ENCODE results near the gene SUMO4. TPM values are rescaled to one million over a fixed set of nuclear protein-coding genes. Genes with fewer than 3 reads are reported as not detected.

SUMO4 gene
- total and polyA plus RNA-seq, 4 donors: 0.65 to 5.8 (median 3.4) TPM

GRCh38 chr6:149405823-149406765 lies 6.0 kb downstream of the SUMO4 start:
- H3K36me3 ChIP-seq (ENCODE audit: control insufficient read depth, insufficient read depth, low read length): peaks cover 11% of the 10 kb centered on the region
- no peaks in the 10 kb centered on the region for H3K9me3 ChIP-seq (ENCODE audit: control insufficient read depth, insufficient read depth, low read length)
- WGBS (ENCODE audit: insufficient coverage): no CpG with 5 or more reads among the region's 5 CpGs
- DNase-seq (ENCODE audit: low read depth in 4 of 6, low spot score in 6 of 6): no peak
- no peak overlapping the region for H3K27ac ChIP-seq (ENCODE audit: low read depth, low read length)
- no peaks in the 10 kb centered on the region for H3K27me3 ChIP-seq (ENCODE audit: control insufficient read depth, insufficient read depth, low read length)
- no peaks in the 10 kb centered on the region for H3K4me1 ChIP-seq (ENCODE audit: control insufficient read depth, insufficient read depth, low read length)
- no peak overlapping the region for H3K4me3 ChIP-seq (ENCODE audit: low read depth, low read length)

DNA sequence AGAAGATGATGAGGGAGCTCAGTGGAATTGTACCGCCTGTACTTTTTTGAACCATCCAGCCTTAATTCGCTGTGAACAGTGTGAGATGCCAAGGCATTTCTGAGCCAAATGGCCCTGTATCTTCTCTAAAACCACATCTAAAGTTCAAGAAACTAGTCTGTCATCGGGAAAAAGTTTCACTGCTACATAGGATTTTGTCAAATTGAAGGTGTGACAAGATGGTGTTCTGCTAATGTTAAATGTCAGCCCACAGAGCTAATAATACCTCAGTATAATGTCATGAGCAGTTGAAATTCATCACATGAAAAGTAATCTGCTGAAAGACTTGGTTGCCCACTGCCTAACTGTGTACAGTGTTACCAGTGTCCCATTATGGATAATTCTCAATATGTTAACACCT lies 9.6 kb downstream of the SUMO4 start:
- Histone ChIP-seq H3K27me3 (ENCODE audit: control insufficient read depth, insufficient read depth, low read length) (no peaks in the 10 kb centered on the region), H3K9me3 (ENCODE audit: control insufficient read depth, insufficient read depth, low read length) (no peaks in the 10 kb centered on the region), H3K27ac (ENCODE audit: low read depth, low read length) (no peak overlapping the region), H3K4me1 (ENCODE audit: control insufficient read depth, insufficient read depth, low read length) (no peaks in the 10 kb centered on the region), H3K4me3 (ENCODE audit: low read depth, low read length) (no peak overlapping the region), H3K36me3 (ENCODE audit: control insufficient read depth, insufficient read depth, low read length) (peaks cover 5% of the 10 kb centered on the region)
- no CpG with 5 or more reads among the region's 3 CpGs for WGBS (ENCODE audit: insufficient coverage)
- DNase-seq (ENCODE audit: low read depth in 4 of 6, low spot score in 6 of 6): no peak

- peaks cover 5% of the 10 kb centered on the region for H3K36me3 ChIP-seq (ENCODE audit: control insufficient read depth, insufficient read depth, low read length)
- no peaks in the 10 kb centered on the region for H3K27me3 ChIP-seq (ENCODE audit: control insufficient read depth, insufficient read depth, low read length)
- no peak overlapping the region for H3K27ac ChIP-seq (ENCODE audit: low read depth, low read length)
- no peak for DNase-seq (ENCODE audit: low read depth in 4 of 6, low spot score in 6 of 6)
- no peak overlapping the region for H3K4me3 ChIP-seq (ENCODE audit: low read depth, low read length)
- H3K9me3 ChIP-seq (ENCODE audit: control insufficient read depth, insufficient read depth, low read length): no peaks in the 10 kb centered on the region
- H3K4me1 ChIP-seq (ENCODE audit: control insufficient read depth, insufficient read depth, low read length): no peaks in the 10 kb centered on the region
Observed at GRCh38 chr6:149410557-149410956, 10.5 kb downstream of the SUMO4 start.

- H3K4me1 ChIP-seq (ENCODE audit: control insufficient read depth, insufficient read depth, low read length): no peaks in the 10 kb centered on the region
- no peaks in the 10 kb centered on the region for H3K27me3 ChIP-seq (ENCODE audit: control insufficient read depth, insufficient read depth, low read length)
- WGBS (ENCODE audit: insufficient coverage): 73% methylated on average over 3 of the region's 4 CpGs
- no peak for DNase-seq (ENCODE audit: low read depth in 4 of 6, low spot score in 6 of 6)
- peaks cover 3% of the 10 kb centered on the region for H3K9me3 ChIP-seq (ENCODE audit: control insufficient read depth, insufficient read depth, low read length)
- no peak overlapping the region for H3K27ac ChIP-seq (ENCODE audit: low read depth, low read length)
- H3K4me3 ChIP-seq (ENCODE audit: low read depth, low read length): no peak overlapping the region
- no peaks in the 10 kb centered on the region for H3K36me3 ChIP-seq (ENCODE audit: control insufficient read depth, insufficient read depth, low read length)
Observed at GRCh38 chr6:149414009-149414408, 13.9 kb downstream of the SUMO4 start.

- Histone ChIP-seq H3K27ac (ENCODE audit: low read depth, low read length) (no peak overlapping the region), H3K27me3 (ENCODE audit: control insufficient read depth, insufficient read depth, low read length) (no peaks in the 10 kb centered on the region), H3K4me3 (ENCODE audit: low read depth, low read length) (no peak overlapping the region), H3K4me1 (ENCODE audit: control insufficient read depth, insufficient read depth, low read length) (no peaks in the 10 kb centered on the region), H3K36me3 (ENCODE audit: control insufficient read depth, insufficient read depth, low read length) (no peaks in the 10 kb centered on the region), H3K9me3 (ENCODE audit: control insufficient read depth, insufficient read depth, low read length) (peaks cover 3% of the 10 kb centered on the region)
- DNase-seq (ENCODE audit: low read depth in 4 of 6, low spot score in 6 of 6): no peak
- WGBS (ENCODE audit: insufficient coverage): 86% methylated on average over 2 of the region's 4 CpGs
Observed at GRCh38 chr6:149414821-149415220, 14.8 kb downstream of the SUMO4 start.

DNA sequence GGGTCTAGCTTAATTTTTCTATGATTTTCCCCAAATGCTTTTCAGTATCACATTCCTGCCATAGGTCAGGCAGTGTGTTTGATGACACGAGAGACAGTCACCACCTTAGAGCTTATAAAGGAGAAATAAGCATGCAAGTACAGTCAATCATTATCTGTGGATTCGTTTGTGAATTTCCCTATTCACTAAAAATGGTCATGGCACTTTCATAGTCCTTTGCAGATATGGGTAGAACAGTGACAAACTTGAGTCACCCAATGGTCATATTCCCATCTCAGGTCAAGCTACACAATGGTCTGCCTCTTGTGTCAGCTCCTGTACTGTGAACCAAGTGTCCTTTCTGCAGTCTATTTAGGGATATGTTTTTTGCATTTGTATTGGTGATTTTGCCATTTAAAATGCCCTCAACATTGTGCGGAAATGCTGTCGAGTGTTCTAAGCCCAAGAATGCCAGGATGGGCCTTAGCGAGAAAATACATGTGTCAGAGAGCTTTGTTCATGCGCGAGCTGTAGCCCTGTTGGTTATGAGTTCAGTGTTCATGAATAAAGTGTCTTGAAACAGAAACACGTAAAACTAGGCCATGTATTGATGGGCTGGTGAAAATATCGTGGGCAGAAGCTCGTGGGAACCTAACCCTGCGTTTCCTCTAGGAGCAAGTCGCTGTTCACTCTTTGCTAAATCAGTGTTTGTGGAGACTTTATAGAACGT lies 19.8 kb downstream of the SUMO4 start:
- Histone ChIP-seq H3K4me3 (ENCODE audit: low read depth, low read length) (no peak overlapping the region), H3K9me3 (ENCODE audit: control insufficient read depth, insufficient read depth, low read length) (peaks cover 3% of the 10 kb centered on the region), H3K36me3 (ENCODE audit: control insufficient read depth, insufficient read depth, low read length) (no peaks in the 10 kb centered on the region), H3K4me1 (ENCODE audit: control insufficient read depth, insufficient read depth, low read length) (peaks cover 15% of the 10 kb centered on the region), H3K27me3 (ENCODE audit: control insufficient read depth, insufficient read depth, low read length) (no peaks in the 10 kb centered on the region), H3K27ac (ENCODE audit: low read depth, low read length) (no peak overlapping the region)
- WGBS (ENCODE audit: insufficient coverage): 98% methylated on average over 7 of the region's 13 CpGs
- DNase-seq (ENCODE audit: low read depth in 4 of 6, low spot score in 6 of 6): no peak

- H3K4me1 ChIP-seq (ENCODE audit: control insufficient read depth, insufficient read depth, low read length): peaks cover 17% of the 10 kb centered on the region
- no peaks in the 10 kb centered on the region for H3K36me3 ChIP-seq (ENCODE audit: control insufficient read depth, insufficient read depth, low read length)
- H3K27me3 ChIP-seq (ENCODE audit: control insufficient read depth, insufficient read depth, low read length): no peaks in the 10 kb centered on the region
- DNase-seq (ENCODE audit: low read depth in 4 of 6, low spot score in 6 of 6): no peak
- H3K27ac ChIP-seq (ENCODE audit: low read depth, low read length): no peak overlapping the region
- H3K9me3 ChIP-seq (ENCODE audit: control insufficient read depth, insufficient read depth, low read length): peaks cover 3% of the 10 kb centered on the region
- H3K4me3 ChIP-seq (ENCODE audit: low read depth, low read length): no peak overlapping the region
- WGBS (ENCODE audit: insufficient coverage): 90% methylated on average over 2 of the region's 5 CpGs
Observed at GRCh38 chr6:149421132-149421531, 21.1 kb downstream of the SUMO4 start.

- no peaks in the 10 kb centered on the region for H3K36me3 ChIP-seq (ENCODE audit: control insufficient read depth, insufficient read depth, low read length)
- no peak overlapping the region for H3K27ac ChIP-seq (ENCODE audit: low read depth, low read length)
- no peak for DNase-seq (ENCODE audit: low read depth in 4 of 6, low spot score in 6 of 6)
- no peak overlapping the region for H3K4me3 ChIP-seq (ENCODE audit: low read depth, low read length)
- H3K27me3 ChIP-seq (ENCODE audit: control insufficient read depth, insufficient read depth, low read length): no peaks in the 10 kb centered on the region
- no peaks in the 10 kb centered on the region for H3K9me3 ChIP-seq (ENCODE audit: control insufficient read depth, insufficient read depth, low read length)
- H3K4me1 ChIP-seq (ENCODE audit: control insufficient read depth, insufficient read depth, low read length): peaks cover 17% of the 10 kb centered on the region
- WGBS (ENCODE audit: insufficient coverage): 72% methylated on average over 3 of the region's 4 CpGs
Observed at GRCh38 chr6:149422581-149422980, 22.5 kb downstream of the SUMO4 start.

DNA sequence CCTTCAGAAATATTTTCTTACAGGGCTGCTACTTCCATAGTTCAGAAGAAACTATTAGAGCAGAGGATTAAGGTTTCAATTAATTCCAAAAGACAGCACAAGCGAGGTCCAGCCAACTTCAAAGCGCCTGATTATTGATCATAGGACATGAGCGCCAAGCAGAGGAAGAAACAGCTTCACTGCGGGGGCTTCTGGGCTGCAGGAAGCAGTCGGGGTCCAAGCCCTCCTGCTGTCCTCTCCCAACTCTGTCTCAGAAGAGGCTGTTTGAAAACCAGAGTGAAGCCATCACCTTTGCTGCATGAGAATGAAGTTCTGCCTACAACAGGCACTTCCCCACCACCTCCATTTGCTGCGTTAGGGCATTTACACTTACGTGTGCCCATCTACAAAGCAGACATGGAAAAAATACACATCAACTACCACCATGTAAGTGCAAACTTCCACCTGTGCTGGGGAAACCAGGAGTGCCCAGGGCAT lies 23.9 kb downstream of the SUMO4 start:
- H3K9me3 ChIP-seq (ENCODE audit: control insufficient read depth, insufficient read depth, low read length): no peaks in the 10 kb centered on the region
- 29% methylated on average over 7 of the region's 7 CpGs for WGBS (ENCODE audit: insufficient coverage)
- no peaks in the 10 kb centered on the region for H3K27me3 ChIP-seq (ENCODE audit: control insufficient read depth, insufficient read depth, low read length)
- peaks cover 21% of the 10 kb centered on the region for H3K4me1 ChIP-seq (ENCODE audit: control insufficient read depth, insufficient read depth, low read length)
- peak overlapping the region; percentile 26 for H3K27ac ChIP-seq (ENCODE audit: low read depth, low read length)
- H3K4me3 ChIP-seq (ENCODE audit: low read depth, low read length): peak overlapping the region; percentile 9
- peak in 1 of 6 donors; percentile 23 for DNase-seq (ENCODE audit: low read depth in 4 of 6, low spot score in 6 of 6)
- H3K36me3 ChIP-seq (ENCODE audit: control insufficient read depth, insufficient read depth, low read length): no peaks in the 10 kb centered on the region
